ENCODE results near the gene DDX25. TPM values are rescaled to one million over a fixed set of nuclear protein-coding genes. Genes with fewer than 3 reads are reported as not detected.

DDX25 gene
- total and polyA plus RNA-seq, 9 of the 15 experiments (the other 6 are each of a cell fraction or from before 2014, with no cell fraction given): not detected

- TF ChIP-seq ZNF609 (CRISPR knock-in tag; IDR thresholded peaks at IDR 0.05; ENCODE audit: borderline replicate concordance) (no peak), ARID1B (IDR thresholded peaks at IDR 0.05) (peak; percentile 50; the same call in 1 of the 2 replicates), ESRRA (IDR thresholded peaks at IDR 0.05; ENCODE audit: borderline replicate concordance, low read depth) (peak; percentile 62; the same call in 1 of the 2 replicates), ZNF384 (IDR thresholded peaks at IDR 0.05; ENCODE audit: low read depth, low read length) (no peak), NFE2 (IDR thresholded peaks at IDR 0.05; ENCODE audit: low read depth) (peak; percentile 89), ZBTB8A (IDR thresholded peaks at IDR 0.05; ENCODE audit: partially characterized antibody) (no peak), ZNF75A (CRISPR knock-in tag; IDR thresholded peaks at IDR 0.05) (no peak), NR4A1 (CRISPR knock-in tag; IDR thresholded peaks at IDR 0.05) (no peak), NR4A1 (tag; IDR thresholded peaks at IDR 0.05) (no peak), ZNF263 (CRISPR knock-in tag; IDR thresholded peaks at IDR 0.05; ENCODE audit: borderline replicate concordance) (no peak), MAFF (IDR thresholded peaks at IDR 0.05; ENCODE audit: low read length) (peak; percentile 84), ZFP91 (CRISPR knock-in tag; IDR thresholded peaks at IDR 0.05) (no peak), SREBF2 (CRISPR knock-in tag; IDR thresholded peaks at IDR 0.05) (no peak), FOXK2 (conservative IDR thresholded peaks at IDR 0.05 in 1 of 2, IDR thresholded peaks at IDR 0.05 in 1 of 2; ENCODE audit: low read depth in 2 of 2) (peak in 1 of 2 experiments; percentile 61; a peak in 1 of 4 replicates), TAF15 (IDR thresholded peaks at IDR 0.05; ENCODE audit: low read depth, low read length) (no peak), TEAD1 (CRISPR knock-in tag; IDR thresholded peaks at IDR 0.05) (no peak), PURB (CRISPR knock-in tag; IDR thresholded peaks at IDR 0.05; ENCODE audit: low read depth) (no peak), KLF1 (tag; IDR thresholded peaks at IDR 0.05) (no peak), JUND (IDR thresholded peaks at IDR 0.05; ENCODE audit: borderline replicate concordance, low read depth, low read length) (peak; percentile 28; the same call in 1 of the 2 replicates), JUND (tag; IDR thresholded peaks at IDR 0.05; ENCODE audit: borderline replicate concordance, low read depth, low read length) (peak; percentile 43; the same call in 2 of the 3 replicates), NFE2L1 (tag; IDR thresholded peaks at IDR 0.05; ENCODE audit: borderline replicate concordance, low read depth) (peak; percentile 38; the same call in 1 of the 2 replicates)
Measured at GRCh38 chr11:125890447-125891100, 13.7 kb upstream of the DDX25 start (continued).

All from K562 (cell line).